ENCODE measurements around the gene PLSCR5.

PLSCR5 gene

GRCh38 chr3:146605106-146605505 lies at the start of gene PLSCR5:
Gene PLSCR5, minus strand, starts transcription at chr3:146605346. Its CDS starts 134 bp downstream, at chr3:146605212.
- Histone ChIP-seq H3K4me3 (ENCODE audit: low read depth in 1 of 2, low read length in 2 of 2) (no peak within 1 kb of the TSS), H3K36me3 (ENCODE audit: insufficient read depth, low read length) (no peaks in the 10 kb centered on the region), H3K4me2 (ENCODE audit: insufficient read depth, low read length) (no peak within 1 kb of the TSS), H3K27ac (ENCODE audit: low read length) (no peak within 1 kb of the TSS), H3K27me3 (ENCODE audit: insufficient read depth, low read length, poor library complexity) (no peaks in the 10 kb centered on the region), H3K4me1 (ENCODE audit: insufficient read depth, low read length) (no peaks in the 10 kb centered on the region), H3K9ac (ENCODE audit: low read depth, low read length) (no peak within 1 kb of the TSS), H3K9me3 (ENCODE audit: insufficient read depth, low read length, severe bottlenecking) (no peaks in the 10 kb centered on the region), H2AFZ (ENCODE audit: low read depth, low read length) (no peak within 1 kb of the TSS), H4K20me1 (ENCODE audit: insufficient read depth, low read length) (no peaks in the 10 kb centered on the region), H3K79me2 (ENCODE audit: insufficient read depth, low read length) (no peaks in the 10 kb centered on the region)
- no peak for TF ChIP-seq CTCF (IDR thresholded peaks at IDR 0.05; ENCODE audit: borderline replicate concordance, extremely low read depth, low read length, poor library complexity, severe bottlenecking)
- no peak for TF ChIP-seq EZH2 (IDR thresholded peaks at IDR 0.05; ENCODE audit: borderline replicate concordance, low read depth, low read length, severe bottlenecking)
- DNase-seq = no peak
- ATAC-seq (ENCODE audit: insufficient read depth, low read depth) = no peak

GRCh38 chr3:146653978-146654377 lies 48.8 kb upstream of the PLSCR5 start:
- Histone ChIP-seq H3K4me1 (ENCODE audit: insufficient read depth, low read length) (peaks cover 23% of the 10 kb centered on the region), H3K79me2 (ENCODE audit: insufficient read depth, low read length) (no peaks in the 10 kb centered on the region), H3K27me3 (ENCODE audit: insufficient read depth, low read length, poor library complexity) (no peaks in the 10 kb centered on the region), H3K27ac (ENCODE audit: low read length) (no peak overlapping the region), H4K20me1 (ENCODE audit: insufficient read depth, low read length) (no peaks in the 10 kb centered on the region), H3K9ac (ENCODE audit: low read depth, low read length) (no peak overlapping the region), H3K4me2 (ENCODE audit: insufficient read depth, low read length) (no peak overlapping the region), H3K36me3 (ENCODE audit: insufficient read depth, low read length) (no peaks in the 10 kb centered on the region), H3K9me3 (ENCODE audit: insufficient read depth, low read length, severe bottlenecking) (peaks cover 3% of the 10 kb centered on the region), H3K4me3 (ENCODE audit: low read depth in 1 of 2, low read length in 2 of 2) (no peak overlapping the region), H2AFZ (ENCODE audit: low read depth, low read length) (no peak overlapping the region)
- no peak for ATAC-seq (ENCODE audit: insufficient read depth, low read depth)
- TF ChIP-seq CTCF (IDR thresholded peaks at IDR 0.05; ENCODE audit: borderline replicate concordance, extremely low read depth, low read length, poor library complexity, severe bottlenecking) = no peak
- no peak for TF ChIP-seq EZH2 (IDR thresholded peaks at IDR 0.05; ENCODE audit: borderline replicate concordance, low read depth, low read length, severe bottlenecking)
- DNase-seq = no peak

GRCh38 chr3:146650691-146651442 lies 45.7 kb upstream of the PLSCR5 start:
- ATAC-seq (ENCODE audit: insufficient read depth, low read depth) = no peak
- no peak for DNase-seq
- H2AFZ ChIP-seq (ENCODE audit: low read depth, low read length) = no peak overlapping the region
- no peaks in the 10 kb centered on the region for H3K27me3 ChIP-seq (ENCODE audit: insufficient read depth, low read length, poor library complexity)
- TF ChIP-seq EZH2 (IDR thresholded peaks at IDR 0.05; ENCODE audit: borderline replicate concordance, low read depth, low read length, severe bottlenecking) (no peak), CTCF (IDR thresholded peaks at IDR 0.05; ENCODE audit: borderline replicate concordance, extremely low read depth, low read length, poor library complexity, severe bottlenecking) (no peak)
- H3K9me3 ChIP-seq (ENCODE audit: insufficient read depth, low read length, severe bottlenecking) = no peaks in the 10 kb centered on the region
- H3K4me2 ChIP-seq (ENCODE audit: insufficient read depth, low read length) = no peak overlapping the region
- no peak overlapping the region for H3K9ac ChIP-seq (ENCODE audit: low read depth, low read length)
- H4K20me1 ChIP-seq (ENCODE audit: insufficient read depth, low read length) = no peaks in the 10 kb centered on the region
- no peaks in the 10 kb centered on the region for H3K79me2 ChIP-seq (ENCODE audit: insufficient read depth, low read length)
- peaks cover 13% of the 10 kb centered on the region for H3K4me1 ChIP-seq (ENCODE audit: insufficient read depth, low read length)
- H3K36me3 ChIP-seq (ENCODE audit: insufficient read depth, low read length) = no peaks in the 10 kb centered on the region
- H3K27ac ChIP-seq (ENCODE audit: low read length) = no peak overlapping the region
- H3K4me3 ChIP-seq (ENCODE audit: low read depth in 1 of 2, low read length in 2 of 2) = no peak overlapping the region

Measured in DND-41 (cell line).